Stimulated activated CD8-positive, alpha-beta memory T cell treated with anti-CD3 and anti-CD28 coated beads, Interleukin-12 subunit alpha, Interleukin-12 subunit beta, amount 100 ng/mL, for 4 hours (primary cell): ENCODE measurements around the gene ITGB1BP1.

Experiments
- DNase-seq: peaks from one replicate; pipeline ENCODE4 v3.0.0-alpha.2; 2020; ENCODE audit warnings: low read depth

The ITGB1BP1 gene

GRCh38 chr2:9424447-9425164 lies 1.3 kb upstream of the ITGB1BP1 start:
- no peak for DNase-seq

- DNase-seq, result peak; percentile 6
Observed at GRCh38 chr2:9423922-9424272, 569 bp upstream of the ITGB1BP1 start.

GRCh38 chr2:9422321-9423099 lies 818 bp downstream of the ITGB1BP1 start:
- peak; percentile 21 for DNase-seq

- no peak for DNase-seq
Observed at GRCh38 chr2:9420495-9420894, 2.8 kb downstream of the ITGB1BP1 start.

- no peak for DNase-seq
Observed at GRCh38 chr2:9419541-9419940, 3.8 kb downstream of the ITGB1BP1 start.

- DNase-seq, result no peak
Observed at GRCh38 chr2:9418746-9419145, 4.6 kb downstream of the ITGB1BP1 start.

- no peak for DNase-seq
Observed at GRCh38 chr2:9417725-9418124, 5.6 kb downstream of the ITGB1BP1 start.

GRCh38 chr2:9416962-9417316 lies 6.4 kb downstream of the ITGB1BP1 start:
- DNase-seq, result no peak

- DNase-seq, result no peak
Observed at GRCh38 chr2:9416267-9416961, 6.9 kb downstream of the ITGB1BP1 start.

GRCh38 chr2:9415516-9416169 lies 7.7 kb downstream of the ITGB1BP1 start:
- no peak for DNase-seq

GRCh38 chr2:9412781-9413180 lies 10.5 kb downstream of the ITGB1BP1 start:
- DNase-seq, result no peak

GRCh38 chr2:9410108-9410507 lies 13.2 kb downstream of the ITGB1BP1 start:
- no peak for DNase-seq

- DNase-seq, result no peak
Observed at GRCh38 chr2:9408641-9409151, 14.6 kb downstream of the ITGB1BP1 start.

- no peak for DNase-seq
Observed at GRCh38 chr2:9407363-9407811, 15.9 kb downstream of the ITGB1BP1 start.

- DNase-seq, result no peak
Observed at GRCh38 chr2:9406529-9407362, 16.6 kb downstream of the ITGB1BP1 start.

- DNase-seq, result no peak
Observed at GRCh38 chr2:9405636-9406035, 17.7 kb downstream of the ITGB1BP1 start.

- DNase-seq, result no peak
Observed at GRCh38 chr2:9404451-9404850, 18.9 kb downstream of the ITGB1BP1 start.

GRCh38 chr2:9403924-9404323 lies 19.4 kb downstream of the ITGB1BP1 start:
- no peak for DNase-seq

GRCh38 chr2:9401646-9402371 lies 21.5 kb downstream of the ITGB1BP1 start:
- DNase-seq, result no peak

GRCh38 chr2:9401059-9401547 lies 22.2 kb downstream of the ITGB1BP1 start:
- no peak for DNase-seq
